Measurements from ENCODE around the gene SLC35G3.

DNA sequence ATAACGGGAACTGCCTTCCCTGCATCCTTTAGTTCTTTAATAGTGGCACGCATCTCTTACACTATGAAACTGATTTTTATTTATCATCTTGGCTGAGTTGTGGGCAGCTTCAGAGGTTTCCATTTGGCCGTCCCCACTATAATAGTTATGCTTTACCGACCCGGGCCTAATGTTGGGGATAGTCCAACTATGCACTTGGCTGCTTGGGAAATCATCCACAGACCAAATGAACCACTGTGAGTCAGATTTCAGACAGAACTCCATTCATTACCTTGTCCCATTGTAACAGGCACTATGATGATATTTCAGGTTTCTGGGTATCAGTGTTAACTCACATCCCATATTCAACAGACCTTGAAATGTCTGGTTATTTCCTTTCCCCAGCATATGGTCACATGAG, 42.6 kb upstream of the SLC35G3 start:
- TF ChIP-seq EZH2 (IDR thresholded peaks at IDR 0.05) (no peak), POLR2AphosphoS5 (IDR thresholded peaks at IDR 0.05; ENCODE audit: borderline replicate concordance, low read depth, low read length) (no peak), FOXP2 (optimal IDR thresholded peaks at IDR 0.05; ENCODE audit: control extremely low read depth, extremely low read length, insufficient read depth) (no peak)
